GM19395 (cell line): ENCODE data around the gene TRIM71.
"Not testable (repeated sequence)": the region's sequence is repeated elsewhere in the genome, so short reads cannot be mapped to it uniquely, and the experiment has no call there.

Experiments used
- ATAC-seq: cut with Tn5 transposase; IDR thresholded peaks from one replicate; pipeline ENCODE4 v1.9.1; 2021; ENCODE audit warnings: mild to moderate bottlenecking, moderate library complexity; ENCODE audit not compliant: unreplicated experiment

TRIM71 gene

GRCh38 chr3:32817558-32818228, at the start of gene TRIM71:
Gene TRIM71 (plus strand): TSS chr3:32817997. CDS start chr3:32818081, 84 bp downstream.
- no peak for ATAC-seq

GRCh38 chr3:32778389-32778788, 39.4 kb upstream of the TRIM71 start:
- no peak for ATAC-seq

GRCh38 chr3:32780071-32780734, 37.6 kb upstream of the TRIM71 start:
- no peak for ATAC-seq

- ATAC-seq = peak; percentile 47
These were observed 37.0 kb upstream of the TRIM71 start for GRCh38 chr3:32780735-32781210.

- ATAC-seq = peak; percentile 93
These were observed 36.4 kb upstream of the TRIM71 start for GRCh38 chr3:32781211-32781968.

- ATAC-seq = not testable (repeated sequence)
These were observed 35.9 kb upstream of the TRIM71 start for GRCh38 chr3:32781969-32782270.

- no peak for ATAC-seq
These were observed 35.4 kb upstream of the TRIM71 start for GRCh38 chr3:32782407-32782806.

- ATAC-seq = no peak
These were observed 26.0 kb upstream of the TRIM71 start for GRCh38 chr3:32791833-32792232.

- no peak for ATAC-seq
These were observed 23.1 kb upstream of the TRIM71 start for GRCh38 chr3:32794487-32795308.

- not testable (repeated sequence) for ATAC-seq
These were observed 21.3 kb upstream of the TRIM71 start for GRCh38 chr3:32796384-32796950.

- ATAC-seq = no peak
These were observed 20.0 kb upstream of the TRIM71 start for GRCh38 chr3:32797776-32798175.

GRCh38 chr3:32801440-32801839, 16.4 kb upstream of the TRIM71 start:
- ATAC-seq = not testable (repeated sequence)

- ATAC-seq = no peak
These were observed 4.6 kb upstream of the TRIM71 start for GRCh38 chr3:32813180-32813579.

GRCh38 chr3:32814361-32814760, 3.4 kb upstream of the TRIM71 start:
- ATAC-seq = no peak

- no peak for ATAC-seq
These were observed 1.9 kb upstream of the TRIM71 start for GRCh38 chr3:32815841-32816438.

- ATAC-seq = no peak
These were observed 1.1 kb upstream of the TRIM71 start for GRCh38 chr3:32816439-32817256.

- ATAC-seq = no peak
These were observed 590 bp upstream of the TRIM71 start for GRCh38 chr3:32817257-32817557.

GRCh38 chr3:32818229-32818969, 602 bp downstream of the TRIM71 start:
- ATAC-seq = no peak

- ATAC-seq = no peak
These were observed 1.2 kb downstream of the TRIM71 start for GRCh38 chr3:32818970-32819511.
